Muscle layer of duodenum (tissue), 2 donors: ENCODE results near the gene SPIRE1.
"Not testable (repeated sequence)": the region's sequence is repeated elsewhere in the genome, so short reads cannot be mapped to it uniquely, and the experiment has no call there.

Source experiments
- H3K27ac ChIP-seq: one replicate; pipeline ENCODE4 v1.7.0; 2013; ENCODE audit warnings: mild to moderate bottlenecking, low read length
- H3K27me3 ChIP-seq: one replicate; pipeline ENCODE4 v1.7.0; 2013; ENCODE audit warnings: low read depth, mild to moderate bottlenecking, control low read depth, low read length
- H3K36me3 ChIP-seq, 2 donors: one replicate each; pipeline ENCODE4 v1.7.0; 2013; ENCODE audit warnings: low read length in 2 of 2, control low read depth in 1 of 2, mild to moderate bottlenecking in 1 of 2; ENCODE audit not compliant: insufficient read depth in 2 of 2, control insufficient read depth in 1 of 2
- H3K4me1 ChIP-seq, 2 donors: one replicate each; pipeline ENCODE4 v1.7.0; 2013; ENCODE audit warnings: low read length in 2 of 2, mild to moderate bottlenecking in 2 of 2, control low read depth in 1 of 2, moderate library complexity in 1 of 2; ENCODE audit not compliant: insufficient read depth in 2 of 2, control insufficient read depth in 1 of 2
- H3K4me3 ChIP-seq, 2 donors: one replicate each; pipeline ENCODE4 v1.7.0; 2013; ENCODE audit warnings: low read length in 2 of 2, low read depth in 1 of 2, mild to moderate bottlenecking in 1 of 2
- H3K9me3 ChIP-seq, 2 donors: one replicate each; pipeline ENCODE4 v1.7.0; 2013; ENCODE audit warnings: low read length in 2 of 2, control low read depth in 1 of 2, mild to moderate bottlenecking in 1 of 2; ENCODE audit not compliant: control insufficient read depth in 1 of 2
- donor health status: healthy.

SPIRE1 gene

DNA sequence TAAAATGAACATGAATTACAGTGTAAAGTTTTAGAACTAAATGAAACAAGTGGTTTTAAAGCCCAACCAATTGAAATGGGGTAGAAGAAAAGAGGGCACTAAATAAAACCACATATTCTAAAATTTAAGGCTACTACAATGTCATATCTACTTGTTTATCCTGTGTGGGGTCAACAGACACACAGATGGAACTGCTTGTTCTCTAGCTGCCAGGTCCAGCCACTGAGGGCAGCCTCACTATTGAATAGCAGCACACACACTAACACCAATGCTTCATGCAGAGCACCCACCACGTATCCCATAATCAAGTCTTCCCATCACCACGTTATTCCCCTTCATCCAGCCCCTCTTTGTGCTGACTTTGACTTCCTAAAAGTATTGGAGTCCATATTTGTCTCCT is 88.1 kb downstream of the SPIRE1 start:
- Histone ChIP-seq H3K9me3 (no peaks in the 10 kb centered on the region), H3K27ac (no peak overlapping the region), H3K36me3 (no peaks in the 10 kb centered on the region), H3K4me3 (no peak overlapping the region), H3K4me1 (no peaks in the 10 kb centered on the region), H3K27me3 (no peaks in the 10 kb centered on the region)

DNA sequence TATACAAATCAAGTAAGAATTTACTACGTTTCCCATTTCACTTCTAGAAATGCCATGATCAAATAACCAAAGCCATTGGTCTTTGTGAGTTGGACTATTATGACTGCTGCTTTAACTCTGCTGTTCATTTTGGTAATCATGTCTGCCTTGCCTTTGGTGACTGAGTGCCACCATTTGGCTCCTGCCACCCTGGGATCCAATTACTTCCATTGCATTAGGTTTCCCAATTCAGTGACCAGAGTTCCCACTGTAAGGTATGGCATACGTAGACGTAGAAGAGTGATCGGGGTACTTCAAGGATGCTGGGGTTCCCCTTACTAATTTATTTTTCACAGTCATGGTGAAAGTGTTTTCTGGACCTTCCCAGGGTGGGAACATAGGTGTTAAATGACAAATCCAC is 90.1 kb downstream of the SPIRE1 start:
- H3K4me1 ChIP-seq = no peaks in the 10 kb centered on the region
- no peak overlapping the region for H3K4me3 ChIP-seq
- no peaks in the 10 kb centered on the region for H3K9me3 ChIP-seq
- H3K36me3 ChIP-seq = no peaks in the 10 kb centered on the region
- H3K27ac ChIP-seq = no peak overlapping the region
- no peaks in the 10 kb centered on the region for H3K27me3 ChIP-seq

DNA sequence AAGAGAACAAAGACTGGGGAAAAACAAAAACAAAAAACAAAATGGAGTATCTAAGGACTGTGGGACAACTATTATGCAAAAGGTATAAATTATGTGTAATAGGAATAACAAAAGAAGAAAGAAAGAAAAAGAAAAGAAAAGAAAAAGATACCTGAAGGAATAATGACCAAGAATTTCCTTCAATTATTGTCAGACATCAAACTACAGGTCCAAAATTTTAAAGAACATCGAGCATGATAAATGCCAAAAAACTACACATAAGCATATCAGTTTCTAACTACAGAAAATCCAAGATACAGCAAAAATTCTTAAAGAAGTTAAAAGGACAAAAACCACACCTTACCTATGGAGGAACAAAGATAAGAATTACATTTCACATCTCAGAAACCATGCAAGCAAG is 93.0 kb downstream of the SPIRE1 start:
- Histone ChIP-seq H3K4me3 (no peak overlapping the region), H3K27ac (no peak overlapping the region), H3K36me3 (no peaks in the 10 kb centered on the region), H3K4me1 (no peaks in the 10 kb centered on the region), H3K27me3 (no peaks in the 10 kb centered on the region), H3K9me3 (peaks cover 0 to 3% of the 10 kb centered on the region in 2 donors)

DNA sequence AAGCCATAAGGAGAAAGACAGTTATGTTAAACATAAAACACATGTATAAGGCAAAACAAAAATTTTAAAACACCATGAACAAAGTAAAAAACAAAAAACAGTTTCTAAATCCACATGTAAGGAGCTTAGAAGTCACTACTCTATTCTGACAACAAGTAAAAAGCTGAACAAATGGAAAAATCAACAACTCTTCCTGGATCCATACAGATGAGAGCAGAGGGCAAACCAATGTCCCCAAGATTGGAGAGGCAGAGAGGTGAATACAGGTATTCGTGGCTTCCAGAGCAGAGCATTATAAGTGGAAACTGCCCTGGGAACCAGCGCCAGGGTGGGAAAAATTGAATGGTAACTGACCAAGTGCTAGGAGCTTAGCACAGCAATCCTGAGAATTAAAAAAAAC is 93.5 kb downstream of the SPIRE1 start:
- Histone ChIP-seq H3K9me3 (peaks cover 0 to 3% of the 10 kb centered on the region in 2 donors), H3K27ac (no peak overlapping the region), H3K36me3 (no peaks in the 10 kb centered on the region), H3K4me3 (no peak overlapping the region), H3K4me1 (no peaks in the 10 kb centered on the region), H3K27me3 (no peaks in the 10 kb centered on the region)

DNA sequence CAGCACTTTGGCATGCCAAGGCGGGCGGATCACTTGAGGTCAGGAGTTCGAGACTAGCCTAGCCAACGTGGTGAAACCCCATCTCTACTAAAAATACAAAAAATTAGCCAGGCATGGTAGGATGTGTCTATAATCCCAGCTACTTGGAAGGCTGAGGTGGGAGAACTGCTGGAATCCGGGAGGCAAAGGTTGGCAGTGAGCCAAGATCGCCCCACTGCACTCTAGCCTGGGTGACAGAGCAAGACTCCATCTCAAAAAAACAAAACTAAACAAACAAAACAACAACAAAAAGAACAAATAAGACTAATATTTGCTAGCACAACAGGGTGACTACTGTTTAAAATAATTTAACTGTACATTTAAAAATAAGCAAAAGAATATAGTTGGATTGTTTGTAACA is 97.3 kb downstream of the SPIRE1 start:
- H3K27ac ChIP-seq, H3K36me3 ChIP-seq, H3K4me3 ChIP-seq, H3K4me1 ChIP-seq, H3K27me3 ChIP-seq: not testable (repeated sequence)
- H3K9me3 ChIP-seq = peaks cover 0 to 11% of the 10 kb centered on the region in 2 donors

DNA sequence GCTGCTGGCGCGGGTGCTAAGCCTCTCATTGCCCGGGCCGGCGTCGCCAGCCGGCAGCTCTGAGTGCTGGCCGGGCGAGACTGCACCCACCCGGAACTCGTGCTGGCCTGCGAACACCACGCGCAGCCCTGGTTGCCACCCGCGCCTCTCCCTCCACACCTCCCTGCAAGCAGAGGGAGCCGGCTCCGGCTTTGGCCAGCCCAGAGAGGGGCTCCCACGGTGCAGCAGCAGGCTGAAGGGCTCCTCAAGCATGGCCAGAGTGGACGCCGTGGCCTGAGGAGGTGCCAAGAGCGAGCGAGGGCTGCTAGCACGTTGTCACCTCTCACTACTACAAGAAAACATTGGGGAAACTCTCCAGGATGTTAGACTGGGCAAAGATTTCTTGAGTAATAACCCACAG is 98.6 kb downstream of the SPIRE1 start:
- no peaks in the 10 kb centered on the region for H3K4me1 ChIP-seq
- no peak overlapping the region for H3K4me3 ChIP-seq
- H3K27me3 ChIP-seq = no peaks in the 10 kb centered on the region
- H3K27ac ChIP-seq = no peak overlapping the region
- peaks cover 0 to 5% of the 10 kb centered on the region in 2 donors for H3K36me3 ChIP-seq
- peaks cover 0 to 11% of the 10 kb centered on the region in 2 donors for H3K9me3 ChIP-seq

DNA sequence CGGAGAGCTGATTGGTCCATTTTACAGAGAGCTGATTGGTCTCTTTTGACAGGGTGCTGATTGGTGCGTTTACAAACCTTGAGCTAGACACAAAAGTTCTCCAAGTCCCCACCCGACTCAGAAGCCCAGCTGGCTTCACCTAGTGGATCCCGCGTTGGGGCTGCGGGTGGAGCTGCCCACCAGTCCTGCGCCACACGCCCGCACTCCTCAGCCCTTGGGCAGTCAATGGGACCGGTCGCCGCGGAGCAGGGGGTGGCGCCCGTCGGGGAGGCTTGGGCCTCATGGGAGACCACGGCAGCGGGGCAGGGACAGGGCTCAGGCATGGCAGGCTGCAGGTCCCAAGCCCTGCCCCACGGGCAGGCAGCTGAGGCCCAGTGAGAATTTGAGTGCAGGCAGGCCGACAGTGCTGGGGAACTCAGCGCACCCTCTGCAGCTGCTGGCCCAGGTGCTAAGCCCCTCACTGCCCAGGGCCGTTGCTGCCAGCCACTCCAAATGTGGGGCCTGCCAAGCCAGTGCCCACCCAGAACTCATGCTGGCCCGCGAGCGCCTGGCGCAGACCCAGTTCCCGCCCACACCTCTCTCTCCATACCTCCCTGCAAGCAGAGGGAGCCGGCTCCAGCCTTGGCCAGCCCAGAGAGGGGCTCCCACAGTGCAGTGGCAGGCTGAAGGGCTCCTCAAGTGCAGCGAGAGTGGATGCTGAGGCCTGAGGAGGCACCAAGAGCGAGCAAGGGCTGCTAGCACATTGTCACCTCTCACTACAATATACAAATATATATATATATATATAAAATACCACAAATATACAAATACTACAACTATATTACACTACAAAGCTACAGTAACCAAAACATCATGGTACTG is 100.7 kb downstream of the SPIRE1 start:
- Histone ChIP-seq H3K4me1 (peaks cover 0 to 2% of the 10 kb centered on the region in 2 donors), H3K27me3 (no peaks in the 10 kb centered on the region), H3K27ac (no peak overlapping the region), H3K36me3 (peaks cover 0 to 5% of the 10 kb centered on the region in 2 donors), H3K4me3 (no peak overlapping the region), H3K9me3 (peaks cover 0 to 11% of the 10 kb centered on the region in 2 donors)

DNA sequence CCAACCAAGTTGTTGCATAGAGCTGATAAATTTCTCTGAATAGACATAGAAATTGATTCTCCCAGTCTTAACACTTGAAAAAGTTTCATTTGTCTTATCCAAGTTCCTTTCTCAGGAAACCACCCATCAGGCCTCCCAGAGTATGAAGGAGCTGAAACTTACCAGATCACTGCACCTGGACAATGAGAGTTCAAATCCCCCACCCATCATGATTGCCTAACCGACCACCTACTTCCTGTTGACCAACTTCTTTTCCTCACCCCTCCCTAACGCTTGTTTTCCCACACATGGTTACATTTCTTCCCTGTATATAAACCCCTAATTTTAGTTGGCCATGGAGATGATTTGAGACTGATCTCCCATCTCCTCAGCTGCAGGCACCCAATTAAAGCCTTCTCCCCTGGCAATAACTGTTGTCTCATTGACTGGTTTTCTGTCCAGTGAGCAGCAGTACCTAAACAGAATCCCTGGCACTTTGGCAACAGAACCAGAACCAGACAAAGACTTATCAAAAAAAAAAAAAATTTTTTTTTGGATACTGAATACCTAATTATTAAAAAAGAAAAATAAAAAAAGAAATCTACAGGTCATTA is 103.0 kb downstream of the SPIRE1 start:
- no peak overlapping the region for H3K4me3 ChIP-seq
- H3K27ac ChIP-seq = no peak overlapping the region
- H3K4me1 ChIP-seq = peaks cover 0 to 7% of the 10 kb centered on the region in 2 donors
- peaks cover 0 to 5% of the 10 kb centered on the region in 2 donors for H3K36me3 ChIP-seq
- no peaks in the 10 kb centered on the region for H3K27me3 ChIP-seq
- H3K9me3 ChIP-seq = peaks cover 0 to 8% of the 10 kb centered on the region in 2 donors

DNA sequence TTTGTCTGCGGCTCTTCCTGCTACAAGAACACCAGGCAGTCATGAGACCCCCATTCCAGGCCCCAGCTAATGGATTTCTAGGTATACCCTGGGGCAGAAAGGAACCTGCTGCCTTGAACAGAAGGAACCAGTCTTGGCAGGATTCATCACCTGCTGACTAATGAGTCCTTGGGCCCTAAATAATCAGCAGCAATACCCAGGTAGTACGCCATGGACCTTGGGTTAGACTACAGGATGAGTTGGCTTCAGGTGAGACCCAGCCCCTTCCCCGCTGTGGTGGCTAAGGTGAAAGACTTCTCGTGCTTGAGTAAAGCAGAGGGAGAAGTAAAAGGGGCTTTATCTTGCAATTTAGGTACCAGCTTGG is 105.0 kb downstream of the SPIRE1 start:
- no peak overlapping the region for H3K4me3 ChIP-seq
- no peak overlapping the region for H3K27ac ChIP-seq
- peaks cover 0 to 4% of the 10 kb centered on the region in 2 donors for H3K9me3 ChIP-seq
- H3K27me3 ChIP-seq = no peaks in the 10 kb centered on the region
- H3K4me1 ChIP-seq = peaks cover 0 to 7% of the 10 kb centered on the region in 2 donors
- H3K36me3 ChIP-seq = peaks cover 0 to 5% of the 10 kb centered on the region in 2 donors

DNA sequence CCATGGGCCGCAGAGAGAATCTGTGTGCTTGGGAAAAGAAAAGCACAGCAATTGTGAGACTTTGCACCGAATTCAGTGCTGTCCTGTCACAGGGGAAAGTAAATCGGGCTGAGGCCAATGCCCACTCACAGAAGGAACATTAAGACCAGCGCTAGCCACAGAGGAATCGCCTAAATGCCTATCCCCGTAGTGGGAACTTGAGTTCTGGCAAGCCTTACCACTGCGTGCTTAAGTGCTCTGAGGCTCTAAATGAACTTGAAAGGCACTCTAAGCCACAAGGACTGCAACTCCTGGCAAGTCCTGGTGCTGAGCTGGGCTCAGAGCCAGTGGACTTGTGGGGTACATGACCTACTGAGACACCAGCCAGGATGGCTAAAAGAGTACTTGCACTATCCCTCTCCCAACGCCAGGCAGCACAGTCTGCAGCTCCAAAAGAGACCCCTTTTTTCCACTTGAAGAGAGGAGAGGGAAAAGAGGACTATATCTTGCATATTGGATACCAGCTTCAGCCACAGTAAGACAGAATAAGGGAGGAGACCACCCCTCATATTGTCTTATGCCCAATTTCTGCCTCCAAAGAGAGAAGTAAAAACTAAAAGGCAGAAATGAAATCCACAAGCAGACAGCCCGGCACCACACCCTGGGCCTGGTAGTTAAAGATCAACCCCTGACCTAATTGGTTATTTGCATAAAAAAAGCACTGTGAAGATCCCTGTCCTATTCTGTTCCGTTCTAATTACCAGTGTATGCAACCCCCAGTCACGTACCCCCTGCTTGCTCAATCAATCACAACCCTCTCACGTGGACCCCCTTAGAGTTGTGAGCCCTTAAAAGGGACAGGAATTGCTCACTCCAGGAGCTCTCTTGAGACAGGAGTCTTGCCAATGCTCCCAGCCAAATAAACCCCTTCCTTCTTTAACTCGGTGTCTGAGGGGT is 105.7 kb downstream of the SPIRE1 start:
- not testable (repeated sequence) for H3K9me3 ChIP-seq, H3K36me3 ChIP-seq, H3K27ac ChIP-seq, H3K27me3 ChIP-seq, H3K4me3 ChIP-seq, H3K4me1 ChIP-seq

DNA sequence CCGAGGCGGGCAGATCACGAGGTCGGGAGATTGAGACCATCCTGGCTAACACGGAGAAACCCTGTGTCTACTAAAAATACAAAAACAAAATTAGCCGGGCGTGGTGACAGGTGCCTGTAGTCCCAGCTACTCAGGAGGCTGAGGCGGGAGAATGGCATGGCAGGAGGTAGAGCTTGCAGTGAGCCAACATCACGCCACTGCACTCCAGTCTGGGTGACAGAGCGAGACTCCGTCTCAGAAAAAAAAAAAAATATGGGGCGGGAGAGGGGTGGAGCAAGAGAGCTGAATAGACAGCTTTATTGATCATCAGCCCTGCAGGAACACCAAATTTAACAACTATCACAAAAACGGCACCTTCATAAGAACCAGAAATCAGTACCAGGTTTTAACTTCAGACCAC is 106.4 kb downstream of the SPIRE1 start:
- H3K27ac ChIP-seq, H3K9me3 ChIP-seq, H3K4me3 ChIP-seq, H3K4me1 ChIP-seq, H3K27me3 ChIP-seq, H3K36me3 ChIP-seq: not testable (repeated sequence)
